NB4 (cell line): ENCODE measurements around the gene EVA1C.

Experiments
- CTCF ChIP-seq: IDR thresholded peaks from one replicate; pipeline ENCODE4 v1.5.1; 2012; ENCODE audit warnings: low read depth, low read length
- POLR2A ChIP-seq: IDR thresholded peaks from 2 replicates; pipeline ENCODE4 v1.6.1; 2011; ENCODE audit warnings: mild to moderate bottlenecking; ENCODE audit not compliant: insufficient read length; ENCODE audit errors: extremely low read depth

- TF ChIP-seq CTCF, result no peak
- TF ChIP-seq POLR2A, result no peak
Measured at GRCh38 chr21:32560896-32561295, 148.4 kb downstream of the EVA1C start.
